OCI-LY3 (cell line): ENCODE measurements around the gene FLNC.

Source experiments
- CTCF ChIP-seq: fragments of 200-600, 300-600 bp; sonication (generic); IDR thresholded peaks from 2 replicates; pipeline ENCODE4 v1.5.1; 2014; ENCODE audit warnings: antibody characterized with exemption, low read length, low read depth
- EZH2phosphoT487 ChIP-seq: fragments of 200-600 bp; shearing (Covaris generic); IDR thresholded peaks from 2 replicates; pipeline ENCODE4 v1.6.1; 2018; ENCODE audit warnings: antibody characterized with exemption, mixed run types, low read depth

GRCh38 chr7:128906766-128907559, 76.8 kb downstream of the FLNC start:
- TF ChIP-seq EZH2phosphoT487 (no peak), CTCF (no peak)
